ENCODE data around the gene MCFD2.

The MCFD2 gene

GRCh38 chr2:46855805-46856204, 59.8 kb downstream of the MCFD2 start:
- peaks cover 6% of the 10 kb centered on the region for H3K9me3 Mint-ChIP-seq
- TF ChIP-seq, protein P1, sequence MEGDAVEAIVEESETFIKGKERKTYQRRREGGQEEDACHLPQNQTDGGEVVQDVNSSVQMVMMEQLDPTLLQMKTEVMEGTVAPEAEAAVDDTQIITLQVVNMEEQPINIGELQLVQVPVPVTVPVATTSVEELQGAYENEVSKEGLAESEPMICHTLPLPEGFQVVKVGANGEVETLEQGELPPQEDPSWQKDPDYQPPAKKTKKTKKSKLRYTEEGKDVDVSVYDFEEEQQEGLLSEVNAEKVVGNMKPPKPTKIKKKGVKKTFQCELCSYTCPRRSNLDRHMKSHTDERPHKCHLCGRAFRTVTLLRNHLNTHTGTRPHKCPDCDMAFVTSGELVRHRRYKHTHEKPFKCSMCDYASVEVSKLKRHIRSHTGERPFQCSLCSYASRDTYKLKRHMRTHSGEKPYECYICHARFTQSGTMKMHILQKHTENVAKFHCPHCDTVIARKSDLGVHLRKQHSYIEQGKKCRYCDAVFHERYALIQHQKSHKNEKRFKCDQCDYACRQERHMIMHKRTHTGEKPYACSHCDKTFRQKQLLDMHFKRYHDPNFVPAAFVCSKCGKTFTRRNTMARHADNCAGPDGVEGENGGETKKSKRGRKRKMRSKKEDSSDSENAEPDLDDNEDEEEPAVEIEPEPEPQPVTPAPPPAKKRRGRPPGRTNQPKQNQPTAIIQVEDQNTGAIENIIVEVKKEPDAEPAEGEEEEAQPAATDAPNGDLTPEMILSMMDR (IDR thresholded peaks at IDR 0.05; ENCODE audit: unreplicated experiment in 3 of 3): no peak
- peak overlapping the region; percentile 83 to 94 (median 92) for H3K27ac Mint-ChIP-seq
- H3K27me3 Mint-ChIP-seq (ENCODE audit: low read depth): no peaks in the 10 kb centered on the region
- peaks cover 48% of the 10 kb centered on the region for H3K4me1 Mint-ChIP-seq
- H3K4me3 Mint-ChIP-seq: no peak overlapping the region
- H3K36me3 Mint-ChIP-seq (ENCODE audit: low read depth): no peaks in the 10 kb centered on the region

GRCh38 chr2:46854260-46854659, 61.3 kb downstream of the MCFD2 start:
- no peaks in the 10 kb centered on the region for H3K27me3 Mint-ChIP-seq (ENCODE audit: low read depth)
- H3K9me3 Mint-ChIP-seq: peaks cover 6% of the 10 kb centered on the region
- no peak overlapping the region for H3K4me3 Mint-ChIP-seq
- TF ChIP-seq, protein P1 (IDR thresholded peaks at IDR 0.05; ENCODE audit: unreplicated experiment in 3 of 3): no peak
- H3K27ac Mint-ChIP-seq: peak overlapping the region; percentile 83 to 94 (median 92)
- peaks cover 57% of the 10 kb centered on the region for H3K4me1 Mint-ChIP-seq
- no peaks in the 10 kb centered on the region for H3K36me3 Mint-ChIP-seq (ENCODE audit: low read depth)

DNA sequence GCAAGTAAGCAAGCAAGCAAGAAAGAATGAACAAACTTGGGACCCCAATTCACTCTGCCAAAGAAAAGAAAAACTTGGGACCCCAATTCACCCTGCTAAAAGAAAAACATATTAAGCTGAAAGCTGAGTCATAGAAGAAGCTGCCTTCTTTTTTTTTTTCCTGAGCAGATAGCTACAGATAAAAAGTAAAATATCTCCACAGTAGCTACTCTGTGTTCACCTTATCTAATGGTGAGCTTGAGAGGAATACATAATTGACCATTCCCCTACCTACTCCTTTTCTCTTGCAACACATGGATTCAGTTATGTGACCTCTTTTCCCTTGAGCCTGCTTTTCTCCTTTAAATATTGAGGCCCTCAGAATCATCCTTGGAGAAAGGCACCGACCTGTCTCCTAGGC, 63.0 kb downstream of the MCFD2 start:
- H3K9me3 Mint-ChIP-seq: peaks cover 6% of the 10 kb centered on the region
- H3K36me3 Mint-ChIP-seq (ENCODE audit: low read depth): no peaks in the 10 kb centered on the region
- H3K27me3 Mint-ChIP-seq (ENCODE audit: low read depth): no peaks in the 10 kb centered on the region
- peak overlapping the region; percentile 69 to 92 (median 73) for H3K27ac Mint-ChIP-seq
- TF ChIP-seq, protein P1 (IDR thresholded peaks at IDR 0.05; ENCODE audit: unreplicated experiment in 3 of 3): no peak
- peaks cover 67% of the 10 kb centered on the region for H3K4me1 Mint-ChIP-seq
- H3K4me3 Mint-ChIP-seq: no peak overlapping the region

DNA sequence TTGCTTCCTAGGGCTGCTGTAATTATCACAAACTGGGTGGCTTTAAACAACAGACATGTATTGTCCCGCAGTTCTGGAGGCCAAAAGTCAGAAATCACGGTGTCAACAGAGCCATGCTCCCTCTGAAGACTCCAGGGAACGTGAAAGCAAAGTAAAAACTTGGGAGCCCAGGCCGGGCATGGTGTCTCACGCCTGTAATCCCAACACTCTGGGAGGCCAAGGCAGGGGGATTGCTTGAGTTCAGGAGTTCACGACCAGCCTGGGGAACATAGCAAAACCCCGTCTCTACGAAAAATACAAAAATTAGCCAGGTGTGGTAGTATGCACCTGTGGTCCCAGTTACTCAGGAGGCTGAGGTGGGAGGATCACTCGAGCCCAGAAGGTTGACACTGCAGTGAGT, 63.5 kb downstream of the MCFD2 start:
- H3K4me3 Mint-ChIP-seq: no peak overlapping the region
- H3K27ac Mint-ChIP-seq: peak overlapping the region; percentile 32 to 92 (median 73)
- H3K36me3 Mint-ChIP-seq (ENCODE audit: low read depth): no peaks in the 10 kb centered on the region
- H3K9me3 Mint-ChIP-seq: peaks cover 6% of the 10 kb centered on the region
- no peaks in the 10 kb centered on the region for H3K27me3 Mint-ChIP-seq (ENCODE audit: low read depth)
- peaks cover 71% of the 10 kb centered on the region for H3K4me1 Mint-ChIP-seq
- TF ChIP-seq, protein P1 (IDR thresholded peaks at IDR 0.05; ENCODE audit: unreplicated experiment in 3 of 3): no peak
